Left renal pelvis (tissue), 4 donors: ENCODE measurements around the gene HSFX1. TPM values are rescaled to one million over a fixed set of nuclear protein-coding genes. Genes with fewer than 3 reads are reported as not detected.
"Not testable (repeated sequence)": the region's sequence is repeated elsewhere in the genome, so short reads cannot be mapped to it uniquely, and the experiment has no call there.

ENCODE experiments used
- DNase-seq, 4 donors: peaks; one replicate each; pipeline ENCODE4 v3.0.0-alpha.2; 2013; ENCODE audit warnings: low read depth in 4 of 4, low spot score in 3 of 4
- polyA plus RNA-seq, 4 donors: library from polyadenylated mRNA; unstranded; fragments of 120-200 nt; gene quantifications; one replicate each; pipeline ENCODE4 v1.2.1, GENCODE V29; 2013; ENCODE audit not compliant: insufficient read length in 4 of 4

HSFX1 gene
- 1 to 10 TPM; 1.6 to 2.5 (median 2.0) TPM for polyA plus RNA-seq

DNA sequence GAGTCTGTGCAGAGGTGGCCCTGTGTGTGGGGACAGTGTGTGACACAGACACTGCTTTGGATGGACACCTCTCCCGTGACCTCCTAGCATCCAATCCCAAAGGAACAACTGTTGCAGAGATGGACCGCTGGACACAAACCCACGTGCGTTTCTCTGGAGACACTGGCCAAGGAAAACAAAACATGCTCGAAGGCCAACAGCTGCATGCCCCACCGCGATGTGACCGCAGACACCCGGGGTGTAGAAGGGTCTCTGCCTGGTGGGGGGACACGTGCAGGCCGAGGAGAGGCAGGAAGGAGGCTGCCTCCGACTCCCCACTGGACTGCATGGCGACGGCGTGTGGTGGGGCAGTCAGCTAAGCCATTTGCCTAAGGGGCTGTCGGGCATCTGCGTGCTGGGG is at the start of gene HSFX1:
HSFX1 (plus strand) TSS at position 301 of the 400 bp plus-strand sequence. CDS start 614 bp downstream, outside the sequence.
- DNase-seq = not testable (repeated sequence)

DNA sequence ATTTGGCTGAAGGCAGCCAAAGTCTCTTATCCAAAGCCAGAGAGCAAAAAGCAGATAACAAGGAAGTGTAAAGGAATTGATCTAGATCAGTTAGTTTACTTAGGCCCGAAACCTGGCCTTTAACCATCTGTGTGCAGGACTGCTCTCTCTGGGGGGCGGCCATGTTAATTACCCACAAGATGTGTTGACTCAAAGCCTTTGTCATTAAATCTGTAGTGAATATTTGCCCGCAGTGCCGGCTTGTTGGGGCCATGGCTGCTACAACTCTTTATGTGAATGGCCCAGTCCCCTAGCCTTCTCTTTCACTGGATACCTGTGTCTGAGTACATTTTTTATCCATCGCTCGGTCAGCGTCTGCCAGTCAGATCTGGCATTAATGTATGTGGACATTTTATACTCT is 46.6 kb upstream of the HSFX1 start:
- DNase-seq = not testable (repeated sequence)

GRCh38 chrX:149742269-149742668 is 31.6 kb upstream of the HSFX1 start:
- DNase-seq = not testable (repeated sequence)

DNA sequence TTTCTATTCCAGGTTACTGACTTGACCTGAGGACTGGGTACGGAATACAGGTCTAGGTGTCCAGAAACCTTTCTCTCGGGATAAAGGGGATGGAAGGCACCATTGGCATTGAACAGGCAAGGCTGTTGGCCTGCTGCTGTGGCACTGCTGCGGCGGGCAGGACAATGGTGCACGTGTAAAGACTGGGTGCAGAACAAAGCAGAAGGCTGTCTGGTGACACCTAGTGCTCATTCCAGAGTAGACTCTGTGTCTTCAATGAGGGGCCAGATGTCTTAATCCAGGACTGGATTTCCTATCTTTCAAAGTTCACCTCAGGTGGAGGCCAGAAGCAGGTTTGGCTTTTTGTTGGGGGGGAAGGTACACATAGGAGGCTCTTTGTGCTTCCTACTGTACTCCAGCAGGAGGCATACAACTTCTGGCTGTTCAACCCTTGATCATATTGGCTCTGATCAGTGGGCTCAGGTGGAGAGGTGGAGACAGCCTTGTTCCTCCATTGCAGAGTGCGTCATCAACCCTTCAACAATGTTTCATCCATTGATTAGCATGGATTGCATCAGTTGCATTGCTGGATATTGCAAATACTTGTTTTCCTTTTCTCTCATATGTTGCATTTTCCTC is 27.4 kb upstream of the HSFX1 start:
- not testable (repeated sequence) for DNase-seq

- no peak for DNase-seq
Measured at GRCh38 chrX:149757206-149758067, 16.4 kb upstream of the HSFX1 start.

- no peak for DNase-seq
Measured at GRCh38 chrX:149758068-149758714, 15.7 kb upstream of the HSFX1 start.

- DNase-seq = not testable (repeated sequence)
Measured at GRCh38 chrX:149758715-149759078, 15.2 kb upstream of the HSFX1 start.

DNA sequence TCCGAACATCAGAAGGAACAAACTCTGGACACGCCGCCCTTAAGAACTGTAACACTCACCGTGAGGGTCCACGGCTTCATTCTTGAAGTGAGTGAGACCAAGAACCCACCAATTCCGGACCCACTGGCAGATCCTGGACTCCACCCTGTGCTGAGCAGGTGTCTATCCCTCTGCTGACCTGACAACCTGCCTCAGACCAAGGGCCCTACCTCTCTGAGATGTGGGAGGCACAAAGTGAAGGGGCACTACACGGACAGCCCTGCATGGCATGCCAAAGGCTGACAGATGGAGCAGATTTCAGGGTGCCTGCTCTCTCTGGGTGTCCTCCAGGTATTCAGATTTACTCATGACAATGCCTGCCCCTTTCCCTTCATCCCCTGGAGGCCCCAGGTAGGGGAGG is 14.0 kb upstream of the HSFX1 start:
- DNase-seq = no peak

GRCh38 chrX:149760965-149761364 is 12.9 kb upstream of the HSFX1 start:
- no peak for DNase-seq

DNA sequence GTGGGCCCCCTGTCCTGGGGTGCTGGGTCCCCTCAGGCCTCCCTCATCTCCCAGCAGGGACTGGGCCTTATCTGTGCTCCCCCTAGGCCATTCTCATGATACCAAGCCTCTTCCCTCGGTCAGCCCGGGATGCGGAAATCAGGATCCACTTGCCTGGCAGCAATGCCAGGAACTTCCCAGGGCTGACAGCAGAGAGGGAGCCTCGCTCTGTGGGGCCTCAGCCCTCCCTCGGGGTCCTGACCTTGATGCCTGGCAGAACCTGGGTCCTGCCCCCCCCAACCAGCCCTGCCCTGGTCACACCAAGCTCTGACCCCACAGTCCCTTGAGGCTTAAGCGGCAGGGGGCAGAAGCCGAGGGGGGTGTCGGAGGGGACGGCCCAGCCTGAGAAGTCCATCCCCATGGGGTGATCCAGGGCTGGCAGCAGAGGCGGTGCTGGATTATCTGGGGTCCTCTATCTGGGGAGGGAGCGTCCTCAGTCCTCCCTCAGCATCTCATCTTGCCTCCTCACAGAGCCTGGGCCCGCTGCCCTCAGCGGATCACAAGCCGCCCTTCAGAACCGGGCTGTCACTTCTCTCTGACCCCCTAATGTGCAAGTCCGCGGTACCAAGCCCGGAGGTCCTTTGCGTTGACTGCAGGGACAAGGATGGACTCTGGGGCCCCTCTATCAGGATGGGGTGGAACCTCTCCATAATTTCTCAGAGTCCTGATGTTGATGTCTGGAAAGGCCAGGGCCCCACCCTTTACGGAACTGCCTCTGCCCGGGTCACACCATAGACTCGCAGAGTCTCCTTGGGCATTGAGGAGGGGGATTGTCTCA is 11.8 kb upstream of the HSFX1 start:
- DNase-seq = not testable (repeated sequence)

GRCh38 chrX:149762696-149763614 is 10.9 kb upstream of the HSFX1 start:
- DNase-seq = no peak

- not testable (repeated sequence) for DNase-seq
Measured at GRCh38 chrX:149770344-149770743, 3.5 kb upstream of the HSFX1 start.

GRCh38 chrX:149773026-149773425 is 842 bp upstream of the HSFX1 start:
- DNase-seq = not testable (repeated sequence)

DNA sequence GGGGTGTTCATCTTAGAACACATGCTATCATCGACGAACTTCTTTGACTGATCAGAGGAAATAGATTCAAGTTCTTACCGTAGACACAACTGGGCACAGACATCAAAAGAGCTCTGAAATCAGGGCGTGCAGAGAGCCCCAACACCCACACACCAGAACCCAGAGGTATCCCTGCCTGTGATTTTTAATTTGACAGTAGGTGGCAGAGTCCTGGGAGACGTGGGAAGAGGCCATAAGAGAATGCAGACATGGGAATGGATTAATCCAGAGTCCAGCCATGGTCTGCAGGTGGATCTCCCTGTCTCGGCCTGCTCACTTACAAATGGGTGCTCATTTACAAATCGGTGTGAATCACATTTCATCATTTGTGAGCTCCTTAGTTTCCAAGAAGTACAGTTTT is 4.1 kb downstream of the HSFX1 start:
- not testable (repeated sequence) for DNase-seq

DNA sequence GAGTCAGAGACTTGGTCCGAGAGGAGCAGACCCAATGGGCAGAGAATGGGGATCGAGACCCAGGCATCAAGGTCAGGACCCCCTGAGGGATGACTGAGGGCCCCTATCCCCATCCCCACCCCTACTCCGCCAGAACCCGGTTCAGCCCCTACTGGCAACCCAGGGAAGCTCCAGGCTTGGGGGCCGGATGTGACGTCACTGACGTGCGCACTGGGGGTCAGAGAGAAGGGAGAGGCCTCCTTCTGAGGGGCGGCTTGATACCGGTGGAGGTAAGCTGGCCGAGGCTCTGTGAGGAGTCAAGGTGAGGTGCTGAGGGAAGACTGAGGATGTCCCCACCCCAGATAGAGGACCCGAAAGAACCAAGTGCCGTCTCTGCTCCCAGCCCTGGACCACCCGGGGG is 7.9 kb downstream of the HSFX1 start, which contains the start of gene MAGEA9:
MAGEA9 (plus strand) TSS at position 204 of the 400 bp plus-strand sequence. CDS start 4,281 bp downstream, outside the sequence.
- not testable (repeated sequence) for DNase-seq

- not testable (repeated sequence) for DNase-seq
Measured at GRCh38 chrX:149795531-149795930, 21.7 kb downstream of the HSFX1 start.

- no peak for DNase-seq
Measured at GRCh38 chrX:149799095-149799714, 25.3 kb downstream of the HSFX1 start.

GRCh38 chrX:149799938-149800337 is 26.1 kb downstream of the HSFX1 start:
- no peak for DNase-seq
